GM12878 (cell line): ENCODE results near the gene MOBP. TPM values are rescaled to one million over a fixed set of nuclear protein-coding genes. Genes with fewer than 3 reads are reported as not detected.

ENCODE experiments used
- ATAC-seq: fragments of 200-7000 bp; cut with Tn5 transposase; 3 replicates; pipeline ENCODE4 v1.9.1; 2020; ENCODE audit warnings: mild to moderate bottlenecking, moderate library complexity
- BruUV-seq: library from RNA; stranded (reverse); fragments of 400-500 nt; replicated peaks from 2 replicates; lab custom pipeline; 2021; lab: Mats Ljungman, UMichigan
- CTCF ChIA-PET: fragments of 300-600 bp; sonication (Branson Sonifier 250); formaldehyde crosslinking; extraction: SDS; loops from one replicate; lab custom pipeline; 2021; ENCODE audit warnings: inconsistent platforms; lab: Yijun Ruan, JAX
- POLR2A ChIA-PET: fragments of 350-600 bp; formaldehyde crosslinking; extraction: SDS; loops from one replicate; lab custom pipeline; 2021; ENCODE audit warnings: inconsistent platforms; lab: Charles Lee
- RAD21 ChIA-PET: fragments of 300-600 bp; sonication (Branson Sonifier 250); formaldehyde crosslinking; loops from one replicate; lab custom pipeline; 2023; ENCODE audit warnings: antibody characterized with exemption; ENCODE audit not compliant: unreplicated experiment; lab: Charles Lee
- SMC1A ChIA-PET: fragments of 300-600 bp; sonication (Branson Sonifier 250); formaldehyde crosslinking; loops from one replicate; lab custom pipeline; 2023; ENCODE audit not compliant: unreplicated experiment, uncharacterized antibody; lab: Charles Lee
- DNase-seq: peaks from one replicate; pipeline ENCODE4 v3.0.0-alpha.2; 2011; ENCODE audit warnings: low read depth, low spot score
- FAIRE-seq: peaks from 3 replicates; lab custom pipeline; 2011; peaks lifted over from hg19 to GRCh38; lab: Jason Lieb, UNC
- H2AFZ ChIP-seq: 2 replicates; pipeline ENCODE4 v1.6.0; 2011; ENCODE audit warnings: low read depth, low read length, control low read depth; ENCODE audit not compliant: control insufficient read depth
- H3K27ac ChIP-seq: 2 replicates; pipeline ENCODE4 v1.5.1; 2011; ENCODE audit warnings: control low read depth; ENCODE audit not compliant: control insufficient read depth, insufficient read depth
- H3K27me3 ChIP-seq, 2 experiments: replicated peaks in 1 of 2; 2 replicates each; pipeline versions ENCODE4 v1.6.0 to v1.6.1; 2011; ENCODE audit warnings: low read length in 1 of 2; ENCODE audit not compliant: control insufficient read depth in 2 of 2, insufficient read depth in 2 of 2
- H3K36me3 ChIP-seq, 2 experiments: 2 replicates each; pipeline ENCODE4 v1.5.1; 2011; ENCODE audit warnings: low read length in 1 of 2; ENCODE audit not compliant: control insufficient read depth in 2 of 2, insufficient read depth in 2 of 2
- H3K4me1 ChIP-seq: 2 replicates; pipeline ENCODE4 v1.6.1; 2011; ENCODE audit warnings: mild to moderate bottlenecking, low read length, moderate library complexity, mixed read lengths; ENCODE audit not compliant: control insufficient read depth, insufficient read depth
- H3K4me2 ChIP-seq: 2 replicates; pipeline ENCODE4 v1.6.0; 2011; ENCODE audit warnings: control low read depth; ENCODE audit not compliant: control insufficient read depth, insufficient read depth
- H3K4me3 ChIP-seq: fragments of 200-600 bp; sonication (generic); 2 replicates; pipeline ENCODE4 v1.5.1; 2016
- H3K79me2 ChIP-seq: 2 replicates; pipeline ENCODE4 v1.6.0; 2011; ENCODE audit warnings: low read length; ENCODE audit not compliant: control insufficient read depth, insufficient read depth
- H3K9ac ChIP-seq: 2 replicates; pipeline ENCODE4 v1.8.0; 2011; ENCODE audit warnings: low read length, control low read depth, mixed read lengths; ENCODE audit not compliant: control insufficient read depth, insufficient read depth
- H3K9me3 ChIP-seq: replicated peaks from 3 replicates; pipeline ENCODE4 v1.5.1; 2011; ENCODE audit warnings: mild to moderate bottlenecking, low read length; ENCODE audit not compliant: control insufficient read depth, insufficient read depth
- H4K20me1 ChIP-seq: 2 replicates; pipeline ENCODE4 v1.6.0; 2011; ENCODE audit not compliant: control insufficient read depth, insufficient read depth
- BCL11A ChIP-seq: IDR thresholded peaks from 2 replicates; pipeline ENCODE4 v1.6.1; 2011; ENCODE audit warnings: low read depth, low read length
- HDAC2 ChIP-seq: fragments of 200-600 bp; sonication (generic); IDR thresholded peaks from 2 replicates; pipeline ENCODE4 v1.6.1; 2017
- HDAC6 ChIP-seq: fragments of 200-600 bp; sonication (generic); IDR thresholded peaks from one replicate; pipeline ENCODE4 v1.8.0; 2017; ENCODE audit warnings: antibody characterized with exemption; ENCODE audit not compliant: unreplicated experiment
- IKZF2 ChIP-seq, 2 experiments: fragments of 450-650 bp; IDR thresholded peaks; 2 replicates each; pipeline ENCODE4 v1.6.1; 2017; ENCODE audit warnings: mild to moderate bottlenecking in 2 of 2, moderate library complexity in 2 of 2
- IRF4 ChIP-seq: IDR thresholded peaks from 2 replicates; pipeline ENCODE4 v1.6.1; 2011; ENCODE audit warnings: low read depth, low read length
- JUND ChIP-seq: IDR thresholded peaks from 2 replicates; pipeline ENCODE4 v1.6.1; 2012; ENCODE audit warnings: low read depth, mild to moderate bottlenecking, low read length, improper control_type of control experiment, moderate library complexity
- NR2F1 ChIP-seq: fragments of 450-650 bp; conservative IDR thresholded peaks from 2 replicates; pipeline ENCODE4 v1.6.1; 2017; ENCODE audit warnings: mild to moderate bottlenecking
- POLR2AphosphoS5 ChIP-seq: IDR thresholded peaks from 2 replicates; pipeline ENCODE4 v1.6.1; 2011; ENCODE audit warnings: mild to moderate bottlenecking, low read length, inconsistent platforms
- SMARCA5 ChIP-seq: fragments of 450-650 bp; IDR thresholded peaks from 2 replicates; pipeline ENCODE4 v1.6.1; 2017; ENCODE audit warnings: mild to moderate bottlenecking
- SP1 ChIP-seq: IDR thresholded peaks from one replicate; pipeline ENCODE4 v1.6.1; 2011; ENCODE audit warnings: low read depth, low read length
- ZBED1 ChIP-seq: IDR thresholded peaks from 2 replicates; pipeline ENCODE4 v1.6.1; 2016; ENCODE audit warnings: borderline replicate concordance
- WGBS: methylation state at CpG from one replicate; pipeline ENCODE4 v1.1.6; 2016; ENCODE audit warnings: low lambda C conversion rate; ENCODE audit not compliant: insufficient replicate concordance, insufficient coverage; ENCODE audit errors: missing lambda C conversion rate; 5-methylcytosine and 5-hydroxymethylcytosine counted together
- in situ Hi-C: fragments of 300-500 bp; cut with MboI; formaldehyde crosslinking; loops from 9 replicates; pipeline ENCODE4 v1.14.3; 2018; ENCODE audit warnings: mixed read lengths
- intact Hi-C: fragments of 100-400 bp; cut with micrococcal nuclease; formaldehyde crosslinking; loops from one replicate; pipeline ENCODE4 v1.14.2; 2022; ENCODE audit not compliant: unreplicated experiment
- polyA plus RNA-seq, 11 experiments: library from polyadenylated mRNA; depleted of rRNA in 4 of 11; unstranded in 6 of 11; stranded (reverse) in 5 of 11; fragments of >200 nt; fragmentation: Nextera tagmentation in 4 of 11; fragmentation: Illumina TruSeq in 1 of 11; extraction: Ambion mirVana in 4 of 11; extraction: Trizol in 1 of 11; gene quantifications; 1 replicate in 1 of 11; 2 replicates in 10 of 11; pipeline versions ENCODE4 v1.2.1 to v1.2.3, GENCODE V29; 2011 to 2016; ENCODE audit warnings: inconsistent platforms in 2 of 11, missing spikeins in 2 of 11, low read depth in 1 of 11
- total RNA-seq, 4 experiments: library from RNA; depleted of rRNA in 3 of 4; stranded (reverse); fragments of >200 nt in 3 of 4; fragmentation: Illumina TruSeq in 1 of 4; extraction: Trizol in 1 of 4; gene quantifications; 2 replicates each; pipeline versions ENCODE4 v1.2.1 to v1.2.3, GENCODE V29; 2013 to 2021
- TF ChIP-seq, protein P1 (sequence below): IDR thresholded peaks from 2 replicates; pipeline ENCODE4 v1.6.1; 2012; ENCODE audit warnings: improper control_type of control experiment, low read depth, low read length; ENCODE audit not compliant: insufficient replicate concordance
- TF ChIP-seq, protein P2 (sequence below): IDR thresholded peaks from 2 replicates; pipeline ENCODE4 v1.6.1; 2012; ENCODE audit warnings: low read length, inconsistent platforms
- TF ChIP-seq, protein P3 (sequence below): fragments of 450-650 bp; IDR thresholded peaks from 2 replicates; pipeline ENCODE4 v1.6.1; 2017; ENCODE audit warnings: antibody characterized with exemption, mild to moderate bottlenecking, moderate library complexity
- TF ChIP-seq, protein P4 (sequence below): fragments of 450-650 bp; IDR thresholded peaks from 2 replicates; pipeline ENCODE4 v1.6.1; 2014; ENCODE audit warnings: mild to moderate bottlenecking

The MOBP gene
- total and polyA plus RNA-seq, 10 of the 15 experiments (the other 5 are each of a cell fraction or from before 2014, with no cell fraction given) = 0.04 to 0.09 (median 0.08) TPM; not detected in 5

DNA sequence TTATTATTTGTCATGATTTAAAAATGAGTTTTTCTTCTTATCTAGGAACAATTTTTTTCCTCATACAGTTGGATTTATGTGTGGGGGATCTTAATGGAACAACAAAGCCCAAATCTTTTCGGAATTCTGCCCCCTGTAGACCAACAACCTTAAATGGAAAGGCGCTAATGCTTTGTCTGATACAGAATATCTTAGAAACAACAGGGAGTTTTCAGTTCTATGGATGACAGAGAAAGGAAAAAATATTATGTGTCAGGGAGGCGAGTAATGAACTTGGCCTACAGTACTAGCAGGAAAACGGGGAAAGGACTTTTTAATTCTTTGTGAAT lies 592 bp downstream of the MOBP start:
- no peak overlapping the region for H3K4me3 ChIP-seq
- no peak overlapping the region for H3K4me2 ChIP-seq
- no peak for ATAC-seq
- ChIA-PET SMC1A (no interaction called here), POLR2A (no interaction called here), RAD21 (no interaction called here)
- H3K36me3 ChIP-seq = no peaks in the 10 kb centered on the region
- no peaks in the 10 kb centered on the region for H3K79me2 ChIP-seq
- no peaks in the 10 kb centered on the region for H3K27me3 ChIP-seq
- H3K4me1 ChIP-seq = no peaks in the 10 kb centered on the region
- H3K9me3 ChIP-seq = no peaks in the 10 kb centered on the region
- no peak overlapping the region for H3K27ac ChIP-seq
- 24% methylated on average over 4 of the region's 4 CpGs for WGBS
- no TSS peak for BruUV-seq
- TF ChIP-seq HDAC2 (no peak), JUND (no peak), BCL11A (no peak), ZBED1 (no peak), SMARCA5 (no peak), NR2F1 (no peak), IKZF2 (IDR thresholded peaks at IDR 0.05) (no peak), HDAC6 (no peak), POLR2AphosphoS5 (no peak), IRF4 (no peak), SP1 (no peak)
- TF ChIP-seq, protein P1, sequence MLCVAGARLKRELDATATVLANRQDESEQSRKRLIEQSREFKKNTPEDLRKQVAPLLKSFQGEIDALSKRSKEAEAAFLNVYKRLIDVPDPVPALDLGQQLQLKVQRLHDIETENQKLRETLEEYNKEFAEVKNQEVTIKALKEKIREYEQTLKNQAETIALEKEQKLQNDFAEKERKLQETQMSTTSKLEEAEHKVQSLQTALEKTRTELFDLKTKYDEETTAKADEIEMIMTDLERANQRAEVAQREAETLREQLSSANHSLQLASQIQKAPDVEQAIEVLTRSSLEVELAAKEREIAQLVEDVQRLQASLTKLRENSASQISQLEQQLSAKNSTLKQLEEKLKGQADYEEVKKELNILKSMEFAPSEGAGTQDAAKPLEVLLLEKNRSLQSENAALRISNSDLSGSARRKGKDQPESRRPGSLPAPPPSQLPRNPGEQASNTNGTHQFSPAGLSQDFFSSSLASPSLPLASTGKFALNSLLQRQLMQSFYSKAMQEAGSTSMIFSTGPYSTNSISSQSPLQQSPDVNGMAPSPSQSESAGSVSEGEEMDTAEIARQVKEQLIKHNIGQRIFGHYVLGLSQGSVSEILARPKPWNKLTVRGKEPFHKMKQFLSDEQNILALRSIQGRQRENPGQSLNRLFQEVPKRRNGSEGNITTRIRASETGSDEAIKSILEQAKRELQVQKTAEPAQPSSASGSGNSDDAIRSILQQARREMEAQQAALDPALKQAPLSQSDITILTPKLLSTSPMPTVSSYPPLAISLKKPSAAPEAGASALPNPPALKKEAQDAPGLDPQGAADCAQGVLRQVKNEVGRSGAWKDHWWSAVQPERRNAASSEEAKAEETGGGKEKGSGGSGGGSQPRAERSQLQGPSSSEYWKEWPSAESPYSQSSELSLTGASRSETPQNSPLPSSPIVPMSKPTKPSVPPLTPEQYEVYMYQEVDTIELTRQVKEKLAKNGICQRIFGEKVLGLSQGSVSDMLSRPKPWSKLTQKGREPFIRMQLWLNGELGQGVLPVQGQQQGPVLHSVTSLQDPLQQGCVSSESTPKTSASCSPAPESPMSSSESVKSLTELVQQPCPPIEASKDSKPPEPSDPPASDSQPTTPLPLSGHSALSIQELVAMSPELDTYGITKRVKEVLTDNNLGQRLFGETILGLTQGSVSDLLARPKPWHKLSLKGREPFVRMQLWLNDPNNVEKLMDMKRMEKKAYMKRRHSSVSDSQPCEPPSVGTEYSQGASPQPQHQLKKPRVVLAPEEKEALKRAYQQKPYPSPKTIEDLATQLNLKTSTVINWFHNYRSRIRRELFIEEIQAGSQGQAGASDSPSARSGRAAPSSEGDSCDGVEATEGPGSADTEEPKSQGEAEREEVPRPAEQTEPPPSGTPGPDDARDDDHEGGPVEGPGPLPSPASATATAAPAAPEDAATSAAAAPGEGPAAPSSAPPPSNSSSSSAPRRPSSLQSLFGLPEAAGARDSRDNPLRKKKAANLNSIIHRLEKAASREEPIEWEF = no peak
- TF ChIP-seq, protein P2, sequence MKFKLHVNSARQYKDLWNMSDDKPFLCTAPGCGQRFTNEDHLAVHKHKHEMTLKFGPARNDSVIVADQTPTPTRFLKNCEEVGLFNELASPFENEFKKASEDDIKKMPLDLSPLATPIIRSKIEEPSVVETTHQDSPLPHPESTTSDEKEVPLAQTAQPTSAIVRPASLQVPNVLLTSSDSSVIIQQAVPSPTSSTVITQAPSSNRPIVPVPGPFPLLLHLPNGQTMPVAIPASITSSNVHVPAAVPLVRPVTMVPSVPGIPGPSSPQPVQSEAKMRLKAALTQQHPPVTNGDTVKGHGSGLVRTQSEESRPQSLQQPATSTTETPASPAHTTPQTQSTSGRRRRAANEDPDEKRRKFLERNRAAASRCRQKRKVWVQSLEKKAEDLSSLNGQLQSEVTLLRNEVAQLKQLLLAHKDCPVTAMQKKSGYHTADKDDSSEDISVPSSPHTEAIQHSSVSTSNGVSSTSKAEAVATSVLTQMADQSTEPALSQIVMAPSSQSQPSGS = no peak
- TF ChIP-seq, protein P3, sequence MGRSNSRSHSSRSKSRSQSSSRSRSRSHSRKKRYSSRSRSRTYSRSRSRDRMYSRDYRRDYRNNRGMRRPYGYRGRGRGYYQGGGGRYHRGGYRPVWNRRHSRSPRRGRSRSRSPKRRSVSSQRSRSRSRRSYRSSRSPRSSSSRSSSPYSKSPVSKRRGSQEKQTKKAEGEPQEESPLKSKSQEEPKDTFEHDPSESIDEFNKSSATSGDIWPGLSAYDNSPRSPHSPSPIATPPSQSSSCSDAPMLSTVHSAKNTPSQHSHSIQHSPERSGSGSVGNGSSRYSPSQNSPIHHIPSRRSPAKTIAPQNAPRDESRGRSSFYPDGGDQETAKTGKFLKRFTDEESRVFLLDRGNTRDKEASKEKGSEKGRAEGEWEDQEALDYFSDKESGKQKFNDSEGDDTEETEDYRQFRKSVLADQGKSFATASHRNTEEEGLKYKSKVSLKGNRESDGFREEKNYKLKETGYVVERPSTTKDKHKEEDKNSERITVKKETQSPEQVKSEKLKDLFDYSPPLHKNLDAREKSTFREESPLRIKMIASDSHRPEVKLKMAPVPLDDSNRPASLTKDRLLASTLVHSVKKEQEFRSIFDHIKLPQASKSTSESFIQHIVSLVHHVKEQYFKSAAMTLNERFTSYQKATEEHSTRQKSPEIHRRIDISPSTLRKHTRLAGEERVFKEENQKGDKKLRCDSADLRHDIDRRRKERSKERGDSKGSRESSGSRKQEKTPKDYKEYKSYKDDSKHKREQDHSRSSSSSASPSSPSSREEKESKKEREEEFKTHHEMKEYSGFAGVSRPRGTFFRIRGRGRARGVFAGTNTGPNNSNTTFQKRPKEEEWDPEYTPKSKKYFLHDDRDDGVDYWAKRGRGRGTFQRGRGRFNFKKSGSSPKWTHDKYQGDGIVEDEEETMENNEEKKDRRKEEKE = no peak
- TF ChIP-seq, protein P4, sequence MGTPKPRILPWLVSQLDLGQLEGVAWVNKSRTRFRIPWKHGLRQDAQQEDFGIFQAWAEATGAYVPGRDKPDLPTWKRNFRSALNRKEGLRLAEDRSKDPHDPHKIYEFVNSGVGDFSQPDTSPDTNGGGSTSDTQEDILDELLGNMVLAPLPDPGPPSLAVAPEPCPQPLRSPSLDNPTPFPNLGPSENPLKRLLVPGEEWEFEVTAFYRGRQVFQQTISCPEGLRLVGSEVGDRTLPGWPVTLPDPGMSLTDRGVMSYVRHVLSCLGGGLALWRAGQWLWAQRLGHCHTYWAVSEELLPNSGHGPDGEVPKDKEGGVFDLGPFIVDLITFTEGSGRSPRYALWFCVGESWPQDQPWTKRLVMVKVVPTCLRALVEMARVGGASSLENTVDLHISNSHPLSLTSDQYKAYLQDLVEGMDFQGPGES = no peak
- TF ChIP-seq, all 136 proteins: peak for 0
- CTCF ChIA-PET = no interaction called here
- FAIRE-seq = no peak
- in situ Hi-C loops = no loop called here
- Histone ChIP-seq H4K20me1 (no peaks in the 10 kb centered on the region), H2AFZ (no peak overlapping the region), H3K9ac (no peak overlapping the region)
- intact Hi-C loops = no loop called here
- no peak for DNase-seq
